HEK293 (cell line): ENCODE measurements around the gene PDE11A.

Source experiments
- CTCF ChIA-PET: fragments of 350-600 bp; formaldehyde crosslinking; extraction: SDS; loops from one replicate; lab custom pipeline; 2021; ENCODE audit warnings: antibody characterized with exemption; lab: Yijun Ruan, JAX
- POLR2A ChIA-PET: fragments of 300-600 bp; formaldehyde crosslinking; extraction: SDS; loops from one replicate; lab custom pipeline; 2020; ENCODE audit warnings: antibody characterized with exemption, inconsistent platforms; lab: Yijun Ruan, JAX
- H3K27ac ChIP-seq: fragments of 200-500 bp; sonication (Bioruptor generic); 2 replicates; pipeline ENCODE4 v1.5.1; 2014; ENCODE audit warnings: low read depth, low read length, control low read depth, inconsistent platforms; ENCODE audit errors: extremely low read depth
- H3K36me3 ChIP-seq, 2 experiments: fragments of 200-500 bp in 1 of 2; sonication (Bioruptor generic) in 1 of 2; 1 replicate in 1 of 2; 2 replicates in 1 of 2; pipeline ENCODE4 v1.5.1; 2014 to 2017; ENCODE audit warnings: inconsistent platforms in 2 of 2, low read length in 2 of 2; ENCODE audit not compliant: control insufficient read depth in 2 of 2, insufficient read depth in 1 of 2
- H3K4me1 ChIP-seq: fragments of 200-500 bp; sonication (Bioruptor generic); 2 replicates; pipeline ENCODE4 v1.5.1; 2014; ENCODE audit warnings: mild to moderate bottlenecking, low read length, inconsistent platforms; ENCODE audit not compliant: control insufficient read depth, insufficient read depth
- H3K4me3 ChIP-seq: 2 replicates; pipeline ENCODE4 v1.5.1; 2011; ENCODE audit warnings: low read depth, mild to moderate bottlenecking, control low read depth, low read length, moderate library complexity
- H3K9me3 ChIP-seq: fragments of 200-500 bp; sonication (Bioruptor generic); 2 replicates; pipeline ENCODE4 v1.5.1; 2014; ENCODE audit warnings: low read depth, low read length, inconsistent platforms; ENCODE audit not compliant: control insufficient read depth, insufficient read depth
- BCL11A ChIP-seq: fragments of 450-650 bp; formaldehyde crosslinking; IDR thresholded peaks from 2 replicates; pipeline ENCODE4 v1.5.1; 2016; ENCODE audit warnings: low read depth, missing biosample characterization, missing genetic modification characterization
- BCL11B ChIP-seq: fragments of 450-650 bp; formaldehyde crosslinking; IDR thresholded peaks from 2 replicates; pipeline ENCODE4 v1.5.1; 2016; ENCODE audit warnings: low read depth, missing biosample characterization, missing genetic modification characterization
- EGR2 ChIP-seq: fragments of 450-650 bp; formaldehyde crosslinking; IDR thresholded peaks from 2 replicates; pipeline ENCODE4 v1.5.1; 2016; ENCODE audit warnings: low read depth, missing biosample characterization, missing genetic modification characterization
- FEZF1 ChIP-seq: fragments of 450-650 bp; formaldehyde crosslinking; IDR thresholded peaks from 2 replicates; pipeline ENCODE4 v1.5.1; 2016; ENCODE audit warnings: missing biosample characterization, missing genetic modification characterization
- GFI1B ChIP-seq: fragments of 450-650 bp; formaldehyde crosslinking; IDR thresholded peaks from 2 replicates; pipeline ENCODE4 v1.5.1; 2016; ENCODE audit warnings: missing biosample characterization, missing genetic modification characterization
- HOXC10 ChIP-seq: sonication (generic); formaldehyde crosslinking; IDR thresholded peaks from 2 replicates; pipeline ENCODE4 v1.8.1; 2023; ENCODE audit warnings: mild to moderate bottlenecking, missing genetic modification reagents
- IKZF3 ChIP-seq: fragments of 450-650 bp; IDR thresholded peaks from 2 replicates; pipeline ENCODE4 v1.5.0; 2018; ENCODE audit warnings: missing biosample characterization, mild to moderate bottlenecking, missing genetic modification characterization, moderate library complexity
- INSM2 ChIP-seq: fragments of 450-650 bp; formaldehyde crosslinking; IDR thresholded peaks from 2 replicates; pipeline ENCODE4 v1.5.1; 2016; ENCODE audit warnings: missing biosample characterization, missing genetic modification characterization
- REPIN1 ChIP-seq: fragments of 450-650 bp; formaldehyde crosslinking; IDR thresholded peaks from 2 replicates; pipeline ENCODE4 v1.5.1; 2017; ENCODE audit warnings: missing biosample characterization, missing genetic modification characterization, low read depth
- ZBTB49 ChIP-seq: fragments of 450-650 bp; formaldehyde crosslinking; IDR thresholded peaks from 2 replicates; pipeline ENCODE4 v1.5.1; 2016; ENCODE audit warnings: missing biosample characterization, missing genetic modification characterization, low read depth
- ZFP41 ChIP-seq: fragments of 450-650 bp; formaldehyde crosslinking; IDR thresholded peaks from 2 replicates; pipeline ENCODE4 v1.5.1; 2016; ENCODE audit warnings: missing biosample characterization, missing genetic modification characterization, borderline replicate concordance
- ZNF10 ChIP-seq: fragments of 450-650 bp; formaldehyde crosslinking; IDR thresholded peaks from 2 replicates; pipeline ENCODE4 v1.5.1; 2017; ENCODE audit warnings: missing biosample characterization, missing genetic modification characterization
- ZNF132 ChIP-seq: fragments of 450-650 bp; formaldehyde crosslinking; IDR thresholded peaks from 2 replicates; pipeline ENCODE4 v1.5.1; 2017; ENCODE audit warnings: missing biosample characterization, missing genetic modification characterization, borderline replicate concordance
- ZNF175 ChIP-seq: fragments of 450-650 bp; formaldehyde crosslinking; IDR thresholded peaks from 2 replicates; pipeline ENCODE4 v1.5.1; 2016; ENCODE audit warnings: missing biosample characterization, missing genetic modification characterization
- ZNF202 ChIP-seq: fragments of 450-650 bp; formaldehyde crosslinking; IDR thresholded peaks from 2 replicates; pipeline ENCODE4 v1.5.1; 2016; ENCODE audit warnings: missing biosample characterization, missing genetic modification characterization, borderline replicate concordance
- ZNF274 ChIP-seq, 2 experiments: fragments of 200-500 bp in 1 of 2; fragments of 450-650 bp in 1 of 2; sonication (Bioruptor generic) in 1 of 2; formaldehyde crosslinking in 1 of 2; IDR thresholded peaks; 2 replicates each; pipeline versions ENCODE4 v1.5.1 to v1.6.1; 2014 to 2016; ENCODE audit warnings: borderline replicate concordance in 1 of 2, inconsistent platforms in 1 of 2, low read length in 1 of 2, missing biosample characterization in 1 of 2, missing genetic modification characterization in 1 of 2
- ZNF302 ChIP-seq: fragments of 450-650 bp; formaldehyde crosslinking; IDR thresholded peaks from 2 replicates; pipeline ENCODE4 v1.5.1; 2016; ENCODE audit warnings: missing biosample characterization, missing genetic modification characterization, low read depth
- ZNF354C ChIP-seq: fragments of 450-650 bp; formaldehyde crosslinking; IDR thresholded peaks from 2 replicates; pipeline ENCODE4 v1.5.1; 2016; ENCODE audit warnings: missing biosample characterization, missing genetic modification characterization, low read depth, borderline replicate concordance
- ZNF391 ChIP-seq: fragments of 450-650 bp; formaldehyde crosslinking; IDR thresholded peaks from 2 replicates; pipeline ENCODE4 v1.5.1; 2016; ENCODE audit warnings: low read depth, missing biosample characterization, missing genetic modification characterization, borderline replicate concordance
- ZNF48 ChIP-seq: fragments of 450-650 bp; formaldehyde crosslinking; IDR thresholded peaks from 2 replicates; pipeline ENCODE4 v1.5.1; 2016; ENCODE audit warnings: missing biosample characterization, missing genetic modification characterization
- ZNF580 ChIP-seq: fragments of 450-650 bp; formaldehyde crosslinking; IDR thresholded peaks from 2 replicates; pipeline ENCODE4 v1.5.1; 2016; ENCODE audit warnings: missing biosample characterization, missing genetic modification characterization
- ZNF610 ChIP-seq: fragments of 450-650 bp; formaldehyde crosslinking; IDR thresholded peaks from 2 replicates; pipeline ENCODE4 v1.5.1; 2016; ENCODE audit warnings: missing biosample characterization, missing genetic modification characterization, borderline replicate concordance
- ZNF670 ChIP-seq: fragments of 450-650 bp; formaldehyde crosslinking; IDR thresholded peaks from 2 replicates; pipeline ENCODE4 v1.5.1; 2016; ENCODE audit warnings: missing biosample characterization, missing genetic modification characterization, low read depth
- ZNF785 ChIP-seq: fragments of 450-650 bp; formaldehyde crosslinking; IDR thresholded peaks from 2 replicates; pipeline ENCODE4 v1.5.1; 2016; ENCODE audit warnings: missing biosample characterization, missing genetic modification characterization
- TF ChIP-seq, protein P1 (sequence below): fragments of 450-650 bp; formaldehyde crosslinking; IDR thresholded peaks from 2 replicates; pipeline ENCODE4 v1.5.1; 2016; ENCODE audit warnings: missing biosample characterization, missing genetic modification characterization
- TF ChIP-seq, protein P2 (sequence below): fragments of 450-650 bp; formaldehyde crosslinking; IDR thresholded peaks from 2 replicates; pipeline ENCODE4 v1.5.1; 2016; ENCODE audit warnings: missing biosample characterization, missing genetic modification characterization, borderline replicate concordance

PDE11A gene

DNA sequence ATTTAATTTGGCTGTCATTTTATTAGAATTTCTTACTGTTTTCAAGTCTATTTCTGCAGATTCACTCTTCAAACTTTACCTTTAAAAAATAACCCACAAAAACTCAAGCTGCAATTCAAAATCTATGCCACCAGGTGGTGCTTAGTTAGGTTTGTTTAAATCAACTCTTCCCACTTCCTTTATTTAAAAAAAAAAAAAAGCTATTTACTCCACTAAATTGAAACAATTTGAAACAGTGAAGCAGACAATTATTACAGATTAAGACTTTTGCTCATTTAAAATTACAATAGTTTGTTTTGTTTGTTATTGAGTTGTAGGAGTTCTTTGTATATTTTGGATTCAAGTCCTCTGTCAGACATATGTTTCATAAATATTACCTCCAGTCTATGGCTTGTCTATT, 300.0 kb downstream of the PDE11A start:
- Histone ChIP-seq H3K4me1 (no peaks in the 10 kb centered on the region), H3K36me3 (no peaks in the 10 kb centered on the region), H3K4me3 (no peak overlapping the region), H3K27ac (no peak overlapping the region), H3K9me3 (no peaks in the 10 kb centered on the region)
- ChIA-PET POLR2A (interaction anchor here (0.6 kb wide), 1 partner anchor 64 kb away, joined by 3 read pairs; no protein-coding TSS in a partner anchor), CTCF (interaction anchor here (0.6 to 2.4 kb wide), 12 partner anchors 8 to 791 kb away, joined by 3 to 20 read pairs (median 3); no protein-coding TSS in a partner anchor)
- no peak for TF ChIP-seq ZNF10 (tag by site-specific recombination)
- no peak for TF ChIP-seq IKZF3
- TF ChIP-seq EGR2 (tag by site-specific recombination), result no peak
- TF ChIP-seq ZNF132, result no peak
- TF ChIP-seq ZNF202 (tag by site-specific recombination), result no peak
- no peak for TF ChIP-seq REPIN1
- no peak for TF ChIP-seq GFI1B (tag by site-specific recombination)
- no peak for TF ChIP-seq ZNF175
- no peak for TF ChIP-seq BCL11A (tag by site-specific recombination)
- no peak for TF ChIP-seq ZNF580 (tag by site-specific recombination)
- no peak for TF ChIP-seq ZNF391 (tag by site-specific recombination)
- no peak for TF ChIP-seq FEZF1 (tag by site-specific recombination)
- TF ChIP-seq, protein P1, sequence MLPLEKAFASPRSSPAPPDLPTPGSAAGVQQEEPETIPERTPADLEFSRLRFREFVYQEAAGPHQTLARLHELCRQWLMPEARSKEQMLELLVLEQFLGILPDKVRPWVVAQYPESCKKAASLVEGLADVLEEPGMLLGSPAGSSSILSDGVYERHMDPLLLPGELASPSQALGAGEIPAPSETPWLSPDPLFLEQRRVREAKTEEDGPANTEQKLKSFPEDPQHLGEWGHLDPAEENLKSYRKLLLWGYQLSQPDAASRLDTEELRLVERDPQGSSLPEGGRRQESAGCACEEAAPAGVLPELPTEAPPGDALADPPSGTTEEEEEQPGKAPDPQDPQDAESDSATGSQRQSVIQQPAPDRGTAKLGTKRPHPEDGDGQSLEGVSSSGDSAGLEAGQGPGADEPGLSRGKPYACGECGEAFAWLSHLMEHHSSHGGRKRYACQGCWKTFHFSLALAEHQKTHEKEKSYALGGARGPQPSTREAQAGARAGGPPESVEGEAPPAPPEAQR, result no peak
- TF ChIP-seq ZNF670 (tag by site-specific recombination), result no peak
- TF ChIP-seq, protein P2, sequence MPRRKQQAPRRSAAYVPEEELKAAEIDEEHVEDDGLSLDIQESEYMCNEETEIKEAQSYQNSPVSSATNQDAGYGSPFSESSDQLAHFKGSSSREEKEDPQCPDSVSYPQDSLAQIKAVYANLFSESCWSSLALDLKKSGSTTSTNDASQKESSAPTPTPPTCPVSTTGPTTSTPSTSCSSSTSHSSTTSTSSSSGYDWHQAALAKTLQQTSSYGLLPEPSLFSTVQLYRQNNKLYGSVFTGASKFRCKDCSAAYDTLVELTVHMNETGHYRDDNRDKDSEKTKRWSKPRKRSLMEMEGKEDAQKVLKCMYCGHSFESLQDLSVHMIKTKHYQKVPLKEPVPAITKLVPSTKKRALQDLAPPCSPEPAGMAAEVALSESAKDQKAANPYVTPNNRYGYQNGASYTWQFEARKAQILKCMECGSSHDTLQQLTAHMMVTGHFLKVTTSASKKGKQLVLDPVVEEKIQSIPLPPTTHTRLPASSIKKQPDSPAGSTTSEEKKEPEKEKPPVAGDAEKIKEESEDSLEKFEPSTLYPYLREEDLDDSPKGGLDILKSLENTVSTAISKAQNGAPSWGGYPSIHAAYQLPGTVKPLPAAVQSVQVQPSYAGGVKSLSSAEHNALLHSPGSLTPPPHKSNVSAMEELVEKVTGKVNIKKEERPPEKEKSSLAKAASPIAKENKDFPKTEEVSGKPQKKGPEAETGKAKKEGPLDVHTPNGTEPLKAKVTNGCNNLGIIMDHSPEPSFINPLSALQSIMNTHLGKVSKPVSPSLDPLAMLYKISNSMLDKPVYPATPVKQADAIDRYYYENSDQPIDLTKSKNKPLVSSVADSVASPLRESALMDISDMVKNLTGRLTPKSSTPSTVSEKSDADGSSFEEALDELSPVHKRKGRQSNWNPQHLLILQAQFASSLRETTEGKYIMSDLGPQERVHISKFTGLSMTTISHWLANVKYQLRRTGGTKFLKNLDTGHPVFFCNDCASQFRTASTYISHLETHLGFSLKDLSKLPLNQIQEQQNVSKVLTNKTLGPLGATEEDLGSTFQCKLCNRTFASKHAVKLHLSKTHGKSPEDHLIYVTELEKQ (tag by site-specific recombination), result no peak
- TF ChIP-seq ZBTB49, result no peak
- no peak for TF ChIP-seq ZNF610 (tag by site-specific recombination)
- no peak for TF ChIP-seq ZNF48 (tag by site-specific recombination)
- TF ChIP-seq ZNF354C (tag by site-specific recombination), result no peak

GRCh38 chr2:177771191-177771590, 301.4 kb downstream of the PDE11A start:
- Histone ChIP-seq H3K36me3 (no peaks in the 10 kb centered on the region), H3K27ac (no peak overlapping the region), H3K4me1 (no peaks in the 10 kb centered on the region), H3K9me3 (no peaks in the 10 kb centered on the region), H3K4me3 (no peak overlapping the region)
- POLR2A ChIA-PET, result no interaction called here
- CTCF ChIA-PET, result interaction anchor here (0.7 kb wide), 1 partner anchor 8 kb away, joined by 3 read pairs; no protein-coding TSS in a partner anchor
- no peak for TF ChIP-seq INSM2 (tag by site-specific recombination)
- TF ChIP-seq ZNF302, result no peak
- TF ChIP-seq HOXC10 (CRISPR knock-in tag), result no peak
- no peak for TF ChIP-seq ZNF274 (IDR thresholded peaks at IDR 0.05; ENCODE audit: low read length)
- no peak for TF ChIP-seq ZNF274 (tag by site-specific recombination; IDR thresholded peaks at IDR 0.05; ENCODE audit: borderline replicate concordance)
- TF ChIP-seq ZNF785 (tag by site-specific recombination), result no peak
- no peak for TF ChIP-seq BCL11B (tag by site-specific recombination)
- no peak for TF ChIP-seq ZFP41 (tag by site-specific recombination)
